Measurements from ENCODE around the gene ST7. TPM values are rescaled to one million over a fixed set of nuclear protein-coding genes. Genes with fewer than 3 reads are reported as not detected.

The ST7 gene
- total RNA-seq, 4 donors from 2014 or later, result 7.2 to 47.9 (median 19.1) TPM

DNA sequence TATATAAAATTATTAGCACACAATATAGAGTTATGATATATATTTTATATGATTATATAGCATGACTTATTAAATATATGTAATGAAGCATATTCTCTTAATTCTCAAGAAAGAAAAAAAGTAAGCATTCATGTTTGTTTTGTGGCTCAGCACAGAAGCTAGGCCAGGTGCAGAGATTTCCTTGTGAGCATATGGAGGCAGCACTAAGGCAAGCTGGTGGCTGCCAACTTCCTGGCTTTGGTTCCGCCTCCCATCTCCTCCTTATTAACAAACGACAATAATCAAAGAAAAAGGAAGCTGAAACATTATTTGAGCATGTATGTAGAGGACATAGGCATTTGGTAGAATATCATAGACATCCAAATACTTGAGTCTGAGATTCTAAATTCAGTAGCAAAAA lies 130.3 kb downstream of the ST7 start:
- DNase-seq, result no peak
- Histone ChIP-seq H3K9me3 (no peaks in the 10 kb centered on the region), H3K27ac (no peak overlapping the region), H3K4me3 (no peak overlapping the region), H3K4me1 (peaks cover 0 to 27% (median 4%) of the 10 kb centered on the region in 4 donors), H3K27me3 (no peaks in the 10 kb centered on the region), H3K36me3 (no peaks in the 10 kb centered on the region)
- TF ChIP-seq EP300 (IDR thresholded peaks at IDR 0.05; ENCODE audit: low read depth), result no peak
- TF ChIP-seq POLR2A (IDR thresholded peaks at IDR 0.05), result no peak
- no peak for TF ChIP-seq POLR2AphosphoS5 (IDR thresholded peaks at IDR 0.05)
- TF ChIP-seq, protein P1, sequence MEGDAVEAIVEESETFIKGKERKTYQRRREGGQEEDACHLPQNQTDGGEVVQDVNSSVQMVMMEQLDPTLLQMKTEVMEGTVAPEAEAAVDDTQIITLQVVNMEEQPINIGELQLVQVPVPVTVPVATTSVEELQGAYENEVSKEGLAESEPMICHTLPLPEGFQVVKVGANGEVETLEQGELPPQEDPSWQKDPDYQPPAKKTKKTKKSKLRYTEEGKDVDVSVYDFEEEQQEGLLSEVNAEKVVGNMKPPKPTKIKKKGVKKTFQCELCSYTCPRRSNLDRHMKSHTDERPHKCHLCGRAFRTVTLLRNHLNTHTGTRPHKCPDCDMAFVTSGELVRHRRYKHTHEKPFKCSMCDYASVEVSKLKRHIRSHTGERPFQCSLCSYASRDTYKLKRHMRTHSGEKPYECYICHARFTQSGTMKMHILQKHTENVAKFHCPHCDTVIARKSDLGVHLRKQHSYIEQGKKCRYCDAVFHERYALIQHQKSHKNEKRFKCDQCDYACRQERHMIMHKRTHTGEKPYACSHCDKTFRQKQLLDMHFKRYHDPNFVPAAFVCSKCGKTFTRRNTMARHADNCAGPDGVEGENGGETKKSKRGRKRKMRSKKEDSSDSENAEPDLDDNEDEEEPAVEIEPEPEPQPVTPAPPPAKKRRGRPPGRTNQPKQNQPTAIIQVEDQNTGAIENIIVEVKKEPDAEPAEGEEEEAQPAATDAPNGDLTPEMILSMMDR (IDR thresholded peaks at IDR 0.05), result no peak
- 45 to 54% methylated on average over 2 of the region's 2 CpGs for WGBS, 2 donors (ENCODE audit: low coverage in 1 of 2)
- in situ Hi-C loops (cut with MboI; ENCODE audit: low pct_ligation_motif_present in 1 of 4, low pct_unique_long_range_greater_than_20kb in 1 of 4, low sequenced_read_pairs in 3 of 4) (no loop called here), intact Hi-C loops (cut with DNase I; ENCODE audit: low total_unique reads) (no loop called here)

DNA sequence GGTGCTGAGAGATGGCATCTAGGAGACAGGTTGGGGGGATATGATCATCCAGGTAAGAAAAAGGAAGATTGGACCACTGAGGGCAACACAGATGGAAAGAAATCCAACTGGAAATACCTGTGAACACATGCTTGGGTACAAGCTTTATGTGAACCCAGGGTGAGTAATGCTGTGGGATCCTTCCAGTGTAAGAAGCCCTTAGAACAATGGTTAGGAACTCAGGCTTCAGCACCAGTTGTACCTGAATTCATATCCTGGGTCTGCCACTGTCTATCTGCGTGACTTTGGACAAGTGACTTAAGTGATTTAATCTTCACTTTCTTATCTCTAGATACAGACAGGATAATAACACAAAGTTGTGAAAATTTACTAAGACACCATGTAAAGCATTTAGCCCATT lies 131.0 kb downstream of the ST7 start:
- intact Hi-C loops (cut with DNase I; ENCODE audit: low total_unique reads), result no loop called here
- in situ Hi-C loops (cut with MboI; ENCODE audit: low pct_ligation_motif_present in 1 of 4, low pct_unique_long_range_greater_than_20kb in 1 of 4, low sequenced_read_pairs in 3 of 4), result no loop called here
- WGBS, 2 donors (ENCODE audit: low coverage in 1 of 2), result 80 to 98% methylated on average over 1 of the region's 1 CpG

DNA sequence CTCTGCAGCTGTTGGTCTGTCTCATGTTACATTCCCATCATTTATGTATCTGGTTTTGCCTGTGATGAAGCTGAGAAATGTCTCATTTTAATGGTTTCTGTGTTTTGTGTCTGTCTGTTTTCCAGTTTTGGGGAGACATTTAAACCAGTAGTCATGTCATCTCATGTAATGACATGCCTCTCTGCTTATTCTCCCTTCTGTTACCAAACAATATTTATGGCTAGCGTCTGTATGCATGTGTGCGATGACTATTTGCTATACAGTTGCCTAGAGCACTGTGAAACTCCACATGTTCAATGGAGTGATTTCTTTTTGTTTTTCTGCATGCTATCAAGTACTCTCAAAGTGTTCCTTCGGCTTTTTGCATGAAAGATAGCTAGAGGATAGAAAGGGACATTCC lies 132.0 kb downstream of the ST7 start:
- in situ Hi-C loops (cut with MboI; ENCODE audit: low pct_ligation_motif_present in 1 of 4, low pct_unique_long_range_greater_than_20kb in 1 of 4, low sequenced_read_pairs in 3 of 4) (no loop called here), intact Hi-C loops (cut with DNase I; ENCODE audit: low total_unique reads) (no loop called here)
- H3K36me3 ChIP-seq, result no peaks in the 10 kb centered on the region
- DNase-seq, result no peak
- H3K27me3 ChIP-seq, result no peaks in the 10 kb centered on the region
- no peak overlapping the region for H3K4me3 ChIP-seq
- TF ChIP-seq, protein P1 (IDR thresholded peaks at IDR 0.05), result no peak
- TF ChIP-seq POLR2A (IDR thresholded peaks at IDR 0.05) (no peak), EP300 (IDR thresholded peaks at IDR 0.05; ENCODE audit: low read depth) (no peak), POLR2AphosphoS5 (IDR thresholded peaks at IDR 0.05) (no peak)
- 77 to 81% methylated on average over 3 of the region's 3 CpGs for WGBS, 2 donors (ENCODE audit: low coverage in 1 of 2)
- H3K27ac ChIP-seq, result no peak overlapping the region
- H3K4me1 ChIP-seq, result peaks cover 0 to 28% (median 7%) of the 10 kb centered on the region in 4 donors
- H3K9me3 ChIP-seq, result no peaks in the 10 kb centered on the region

More for the DNA sequence above, 131.0 kb downstream of the ST7 start:
- H3K4me1 ChIP-seq, result peaks cover 0 to 28% (median 7%) of the 10 kb centered on the region in 4 donors
- TF ChIP-seq, protein P1 (IDR thresholded peaks at IDR 0.05), result no peak
- TF ChIP-seq POLR2AphosphoS5 (IDR thresholded peaks at IDR 0.05), result no peak
- TF ChIP-seq POLR2A (IDR thresholded peaks at IDR 0.05), result no peak
- TF ChIP-seq EP300 (IDR thresholded peaks at IDR 0.05; ENCODE audit: low read depth), result no peak
- no peaks in the 10 kb centered on the region for H3K36me3 ChIP-seq
- DNase-seq, result no peak
- H3K27ac ChIP-seq, result no peak overlapping the region
- no peaks in the 10 kb centered on the region for H3K9me3 ChIP-seq
- H3K27me3 ChIP-seq, result no peaks in the 10 kb centered on the region
- H3K4me3 ChIP-seq, result no peak overlapping the region

DNA sequence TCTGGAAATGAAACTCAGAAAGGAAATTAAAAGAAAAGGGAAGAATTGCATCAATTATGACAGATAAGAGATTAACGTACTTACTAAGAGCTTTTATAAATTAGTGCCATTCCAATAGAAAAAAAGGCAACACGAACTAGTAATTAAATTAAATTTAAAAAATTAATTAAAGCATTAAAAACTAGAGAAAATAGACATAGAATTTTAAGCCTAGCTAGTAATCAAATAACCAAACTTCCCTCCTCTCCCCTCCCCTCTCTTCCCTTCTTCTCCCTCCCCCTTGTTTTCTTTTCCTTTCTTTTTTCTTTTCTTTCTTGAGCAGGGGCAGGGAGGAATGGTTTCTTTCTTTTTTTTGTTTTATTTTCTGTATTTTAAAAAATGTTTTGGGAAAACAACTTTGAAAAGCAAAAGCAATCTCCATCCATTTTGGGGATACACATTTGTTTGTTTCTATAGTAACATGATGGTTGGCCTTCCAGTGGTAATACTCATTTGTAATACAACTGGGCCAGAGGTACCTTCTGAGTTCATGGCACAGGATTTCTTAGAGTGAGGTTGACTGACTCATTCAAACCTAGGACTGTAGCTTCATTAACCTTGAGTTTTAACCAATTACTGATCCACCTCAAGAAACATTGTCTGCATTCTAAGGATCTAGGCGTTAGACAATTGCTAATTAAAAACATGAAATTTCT lies 132.6 kb downstream of the ST7 start:
- H3K4me3 ChIP-seq, result no peak overlapping the region
- no peak for DNase-seq
- peaks cover 0 to 28% (median 7%) of the 10 kb centered on the region in 4 donors for H3K4me1 ChIP-seq
- intact Hi-C loops (cut with DNase I; ENCODE audit: low total_unique reads) (no loop called here), in situ Hi-C loops (cut with MboI; ENCODE audit: low pct_ligation_motif_present in 1 of 4, low pct_unique_long_range_greater_than_20kb in 1 of 4, low sequenced_read_pairs in 3 of 4) (no loop called here)
- H3K27me3 ChIP-seq, result no peaks in the 10 kb centered on the region
- no peaks in the 10 kb centered on the region for H3K36me3 ChIP-seq
- H3K27ac ChIP-seq, result no peak overlapping the region
- H3K9me3 ChIP-seq, result no peaks in the 10 kb centered on the region
- TF ChIP-seq, protein P1 (IDR thresholded peaks at IDR 0.05), result no peak
- no peak for TF ChIP-seq EP300 (IDR thresholded peaks at IDR 0.05; ENCODE audit: low read depth)
- TF ChIP-seq POLR2AphosphoS5 (IDR thresholded peaks at IDR 0.05), result no peak
- TF ChIP-seq POLR2A (IDR thresholded peaks at IDR 0.05), result no peak
- 78 to 90% methylated on average over 3 of the region's 3 CpGs for WGBS, 2 donors (ENCODE audit: low coverage in 1 of 2)

Data from transverse colon (tissue), 4 donors.